WTC11 (cell line): Measurements from ENCODE around the gene MAML3. TPM values are rescaled to one million over a fixed set of nuclear protein-coding genes. Genes with fewer than 3 reads are reported as not detected.

Experiments
- ATAC-seq: fragments of 200-7000 bp; cut with Tn5 transposase; 2 replicates; pipeline ENCODE4 v1.10.0; 2021; ENCODE audit warnings: mild to moderate bottlenecking, moderate library complexity
- CTCF ChIA-PET: fragments of 300-600 bp; sonication (Branson Sonifier 250); formaldehyde crosslinking; loops from one replicate; lab custom pipeline; 2021; ENCODE audit warnings: antibody characterized with exemption; lab: Charles Lee
- POLR2A ChIA-PET: fragments of 350-600 bp; sonication (Branson Sonifier 250); formaldehyde crosslinking; loops from one replicate; lab custom pipeline; 2021; ENCODE audit warnings: antibody characterized with exemption; lab: Charles Lee
- DNase-seq: peaks from one replicate; pipeline ENCODE4 v3.0.0; 2021; ENCODE audit warnings: low spot score
- H3K27ac Mint-ChIP-seq: 2 replicates; pipeline ENCODE4 v1.8.0; 2021; ENCODE audit warnings: mixed read lengths
- H3K27me3 Mint-ChIP-seq: 2 replicates; pipeline ENCODE4 v1.8.0; 2021; ENCODE audit warnings: low read depth, mild to moderate bottlenecking, moderate library complexity, mixed read lengths
- H3K36me3 Mint-ChIP-seq: 2 replicates; pipeline ENCODE4 v1.8.0; 2021; ENCODE audit warnings: mixed read lengths
- H3K4me1 Mint-ChIP-seq: 2 replicates; pipeline ENCODE4 v1.8.0; 2022; ENCODE audit warnings: mixed read lengths
- H3K4me3 Mint-ChIP-seq: 2 replicates; pipeline ENCODE4 v1.8.0; 2021; ENCODE audit warnings: mild to moderate bottlenecking, moderate library complexity, mixed read lengths
- H3K9me3 Mint-ChIP-seq: 2 replicates; pipeline ENCODE4 v1.8.0; 2021; ENCODE audit warnings: mixed read lengths
- ATF3 ChIP-seq: sonication (generic); formaldehyde crosslinking; conservative IDR thresholded peaks from 2 replicates; pipeline ENCODE4 v1.8.1; 2022; ENCODE audit warnings: mild to moderate bottlenecking, missing genetic modification reagents
- ERG ChIP-seq: fragments of 250-450 bp; sonication (Bioruptor Pico); IDR thresholded peaks from 2 replicates; pipeline ENCODE4 v1.8.0; 2021; ENCODE audit warnings: mild to moderate bottlenecking
- ESRRA ChIP-seq: sonication (generic); formaldehyde crosslinking; IDR thresholded peaks from 2 replicates; pipeline ENCODE4 v1.8.1; 2022; ENCODE audit warnings: mild to moderate bottlenecking, missing genetic modification reagents, borderline replicate concordance
- ETV6 ChIP-seq: sonication (generic); formaldehyde crosslinking; IDR thresholded peaks from 2 replicates; pipeline ENCODE4 v1.8.1; 2022; ENCODE audit warnings: mild to moderate bottlenecking, missing genetic modification reagents
- FOXJ3 ChIP-seq: sonication (generic); formaldehyde crosslinking; IDR thresholded peaks from 2 replicates; pipeline ENCODE4 v1.9.0; 2021; ENCODE audit warnings: missing genetic modification reagents, mild to moderate bottlenecking, borderline replicate concordance
- FOXK1 ChIP-seq: sonication (generic); formaldehyde crosslinking; IDR thresholded peaks from 2 replicates; pipeline ENCODE4 v1.8.0; 2022; ENCODE audit warnings: mild to moderate bottlenecking, moderate library complexity, missing genetic modification reagents
- GABPB1 ChIP-seq: sonication (generic); formaldehyde crosslinking; IDR thresholded peaks from 2 replicates; pipeline ENCODE4 v1.8.1; 2023; ENCODE audit warnings: mild to moderate bottlenecking, missing genetic modification reagents
- GTF2I ChIP-seq: fragments of 250-450 bp; sonication (Bioruptor Pico); conservative IDR thresholded peaks from 2 replicates; pipeline ENCODE4 v1.4.0; 2021; ENCODE audit warnings: mild to moderate bottlenecking
- HMGA2 ChIP-seq: fragments of 250-450 bp; sonication (Bioruptor Pico); IDR thresholded peaks from 2 replicates; pipeline ENCODE4 v1.4.0; 2021; ENCODE audit warnings: mild to moderate bottlenecking, moderate library complexity
- IRF1 ChIP-seq: sonication (generic); formaldehyde crosslinking; IDR thresholded peaks from 2 replicates; pipeline ENCODE4 v1.8.0; 2023; ENCODE audit warnings: missing genetic modification reagents
- MYBL2 ChIP-seq: sonication (generic); formaldehyde crosslinking; IDR thresholded peaks from 2 replicates; pipeline ENCODE4 v1.8.1; 2023; ENCODE audit warnings: mild to moderate bottlenecking, moderate library complexity, missing genetic modification reagents
- NFYB ChIP-seq: sonication (generic); formaldehyde crosslinking; conservative IDR thresholded peaks from 2 replicates; pipeline ENCODE4 v1.8.0; 2022; ENCODE audit warnings: low read depth, missing genetic modification reagents
- NR3C1 ChIP-seq: sonication (generic); formaldehyde crosslinking; conservative IDR thresholded peaks from 2 replicates; pipeline ENCODE4 v1.8.1; 2023; ENCODE audit warnings: low read depth, mild to moderate bottlenecking, missing genetic modification reagents
- PRDM15 ChIP-seq: sonication (generic); formaldehyde crosslinking; IDR thresholded peaks from 2 replicates; pipeline ENCODE4 v1.8.0; 2022; ENCODE audit warnings: missing genetic modification reagents
- PREB ChIP-seq: sonication (generic); formaldehyde crosslinking; IDR thresholded peaks from 2 replicates; pipeline ENCODE4 v1.8.1; 2022; ENCODE audit warnings: mild to moderate bottlenecking, missing genetic modification reagents, moderate library complexity, borderline replicate concordance
- RELA ChIP-seq: sonication (generic); formaldehyde crosslinking; IDR thresholded peaks from 2 replicates; pipeline ENCODE4 v1.8.1; 2022; ENCODE audit warnings: missing genetic modification reagents, mild to moderate bottlenecking, borderline replicate concordance
- SMAD3 ChIP-seq: sonication (generic); formaldehyde crosslinking; IDR thresholded peaks from 2 replicates; pipeline ENCODE4 v1.8.0; 2022; ENCODE audit warnings: missing genetic modification reagents, mild to moderate bottlenecking, borderline replicate concordance
- SP1 ChIP-seq: sonication (generic); formaldehyde crosslinking; conservative IDR thresholded peaks from 2 replicates; pipeline ENCODE4 v1.8.1; 2022; ENCODE audit warnings: missing genetic modification reagents
- TP53 ChIP-seq: sonication (generic); formaldehyde crosslinking; IDR thresholded peaks from 2 replicates; pipeline ENCODE4 v1.8.1; 2023; ENCODE audit warnings: mild to moderate bottlenecking, missing genetic modification reagents
- USF2 ChIP-seq: sonication (generic); formaldehyde crosslinking; IDR thresholded peaks from 2 replicates; pipeline ENCODE4 v1.8.1; 2023; ENCODE audit warnings: mild to moderate bottlenecking, missing genetic modification reagents, moderate library complexity
- ZBTB43 ChIP-seq: sonication (generic); formaldehyde crosslinking; IDR thresholded peaks from 2 replicates; pipeline ENCODE4 v1.8.1; 2023; ENCODE audit warnings: mild to moderate bottlenecking, missing genetic modification reagents
- ZNF121 ChIP-seq: sonication (generic); formaldehyde crosslinking; IDR thresholded peaks from 2 replicates; pipeline ENCODE4 v1.8.0; 2023; ENCODE audit warnings: missing genetic modification reagents
- ZNF263 ChIP-seq: sonication (generic); formaldehyde crosslinking; IDR thresholded peaks from 2 replicates; pipeline ENCODE4 v1.8.1; 2022; ENCODE audit warnings: low read depth, mild to moderate bottlenecking, moderate library complexity, missing genetic modification reagents
- ZNF281 ChIP-seq: sonication (generic); formaldehyde crosslinking; IDR thresholded peaks from 2 replicates; pipeline ENCODE4 v1.8.0; 2023; ENCODE audit warnings: mild to moderate bottlenecking, missing genetic modification reagents
- total RNA-seq: library from RNA; stranded (reverse); gene quantifications from 3 replicates; pipeline ENCODE4 v1.2.3, GENCODE V29; 2021

MAML3 gene
- total RNA-seq, 1 experiment from 2014 or later, result 7.4 TPM

- H3K4me3 Mint-ChIP-seq, result no peak overlapping the region
- no peaks in the 10 kb centered on the region for H3K9me3 Mint-ChIP-seq
- no peak for DNase-seq
- TF ChIP-seq ZNF263 (no peak), GABPB1 (CRISPR knock-in tag) (no peak), RELA (no peak), FOXJ3 (CRISPR knock-in tag) (no peak), ZNF281 (no peak), SP1 (CRISPR knock-in tag) (no peak), ATF3 (no peak), ESRRA (no peak), USF2 (no peak), HMGA2 (CRISPR knock-in tag) (no peak), SMAD3 (CRISPR knock-in tag) (no peak), ZBTB43 (CRISPR knock-in tag) (no peak)
- TF ChIP-seq, all 79 proteins: peak for 0
- no peaks in the 10 kb centered on the region for H3K36me3 Mint-ChIP-seq
- no peak overlapping the region for H3K27ac Mint-ChIP-seq
- no peaks in the 10 kb centered on the region; the same call in 1 of the 2 replicates for H3K27me3 Mint-ChIP-seq
- no peak for ATAC-seq
- ChIA-PET POLR2A (no interaction called here), CTCF (interaction anchor here (1.0 to 1.5 kb wide), 3 partner anchors 178 to 387 kb away, joined by 3 to 4 read pairs (median 3); no protein-coding TSS in a partner anchor)
- no peaks in the 10 kb centered on the region for H3K4me1 Mint-ChIP-seq
Measured at GRCh38 chr4:139973015-139973414, 181.0 kb downstream of the MAML3 start.

- Mint-ChIP-seq H3K36me3 (no peaks in the 10 kb centered on the region), H3K4me3 (no peak overlapping the region), H3K9me3 (no peaks in the 10 kb centered on the region), H3K27me3 (peaks cover 4% of the 10 kb centered on the region), H3K27ac (no peak overlapping the region), H3K4me1 (no peaks in the 10 kb centered on the region)
- DNase-seq, result no peak
- no peak for ATAC-seq
- POLR2A ChIA-PET, result no interaction called here
- CTCF ChIA-PET, result no interaction called here
- TF ChIP-seq IRF1 (CRISPR knock-in tag) (no peak), NFYB (CRISPR knock-in tag) (no peak), ETV6 (CRISPR knock-in tag) (no peak), ZNF121 (CRISPR knock-in tag) (no peak), NR3C1 (no peak), GABPB1 (CRISPR knock-in tag) (no peak), FOXJ3 (CRISPR knock-in tag) (no peak), FOXK1 (CRISPR knock-in tag) (no peak), ERG (CRISPR knock-in tag) (no peak), GTF2I (CRISPR knock-in tag) (no peak), MYBL2 (CRISPR knock-in tag) (no peak), PRDM15 (CRISPR knock-in tag) (no peak), USF2 (no peak), PREB (no peak), TP53 (no peak)
Measured at GRCh38 chr4:139972305-139972704, 181.7 kb downstream of the MAML3 start.
